Epithelial cell of esophagus (primary cell): ENCODE measurements around the gene VIPR2.

Experiments
- DNase-seq: peaks from one replicate; pipeline ENCODE4 v3.0.0; 2010; ENCODE audit warnings: low read depth
- H3K4me3 ChIP-seq: 2 replicates; pipeline ENCODE4 v1.5.1; 2011; ENCODE audit warnings: mild to moderate bottlenecking, low read length, control low read depth
- CTCF ChIP-seq: IDR thresholded peaks from 2 replicates; pipeline ENCODE4 v1.5.1; 2011; ENCODE audit warnings: low read depth, mild to moderate bottlenecking, low read length, control low read depth, inconsistent platforms; ENCODE audit not compliant: insufficient read depth; ENCODE audit errors: missing control alignments

Gene VIPR2

GRCh38 chr7:159063046-159063840 is 81.4 kb downstream of the VIPR2 start:
- H3K4me3 ChIP-seq: no peak overlapping the region
- no peak for TF ChIP-seq CTCF
- no peak for DNase-seq

- DNase-seq: no peak
- no peak for TF ChIP-seq CTCF
- H3K4me3 ChIP-seq: no peak overlapping the region
Measured at GRCh38 chr7:159062569-159062968, 82.1 kb downstream of the VIPR2 start.

- H3K4me3 ChIP-seq: no peak overlapping the region
- TF ChIP-seq CTCF: no peak
- no peak for DNase-seq
Measured at GRCh38 chr7:159061674-159062212, 82.9 kb downstream of the VIPR2 start.

GRCh38 chr7:159061209-159061608 is 83.5 kb downstream of the VIPR2 start:
- no peak for DNase-seq
- H3K4me3 ChIP-seq: no peak overlapping the region
- TF ChIP-seq CTCF: no peak

GRCh38 chr7:159060440-159060839 is 84.2 kb downstream of the VIPR2 start:
- no peak for TF ChIP-seq CTCF
- no peak for DNase-seq
- no peak overlapping the region for H3K4me3 ChIP-seq

- no peak overlapping the region for H3K4me3 ChIP-seq
- DNase-seq: no peak
- no peak for TF ChIP-seq CTCF
Measured at GRCh38 chr7:159059629-159060028, 85.0 kb downstream of the VIPR2 start.

GRCh38 chr7:159057647-159058046 is 87.0 kb downstream of the VIPR2 start:
- no peak overlapping the region for H3K4me3 ChIP-seq
- TF ChIP-seq CTCF: no peak
- no peak for DNase-seq
